NT2/D1 (cell line): ENCODE measurements around the gene RASD1.

Source experiments
- DNase-seq: peaks from one replicate; pipeline ENCODE4 v3.0.0-alpha.2; 2011; ENCODE audit warnings: low read depth, low spot score
- H3K27me3 ChIP-seq: 2 replicates; pipeline ENCODE4 v1.6.0; 2011; ENCODE audit warnings: mild to moderate bottlenecking; ENCODE audit not compliant: insufficient read length, insufficient read depth
- H3K36me3 ChIP-seq: 2 replicates; pipeline ENCODE4 v1.6.1; 2011; ENCODE audit warnings: mild to moderate bottlenecking, low read length, mixed read lengths; ENCODE audit not compliant: insufficient read depth, insufficient read length
- H3K4me1 ChIP-seq: 2 replicates; pipeline ENCODE4 v1.5.1; 2011; ENCODE audit not compliant: insufficient read depth, insufficient read length
- H3K4me3 ChIP-seq: 2 replicates; pipeline ENCODE4 v1.5.1; 2011; ENCODE audit warnings: low read depth; ENCODE audit not compliant: insufficient read length
- H3K9ac ChIP-seq: 2 replicates; pipeline ENCODE4 v1.6.0; 2011; ENCODE audit warnings: low read depth; ENCODE audit not compliant: insufficient read length
- H3K9me3 ChIP-seq: 2 replicates; pipeline ENCODE4 v1.5.1; 2011; ENCODE audit warnings: mild to moderate bottlenecking, low read length; ENCODE audit not compliant: insufficient read depth
- SUZ12 ChIP-seq: IDR thresholded peaks from 2 replicates; pipeline ENCODE4 v1.6.1; 2011; ENCODE audit not compliant: insufficient read length, insufficient read depth; ENCODE audit errors: extremely low read depth
- YY1 ChIP-seq: IDR thresholded peaks from 2 replicates; pipeline ENCODE4 v1.6.1; 2011; ENCODE audit not compliant: insufficient read length, insufficient read depth
- ZNF274 ChIP-seq: IDR thresholded peaks from 2 replicates; pipeline ENCODE4 v1.6.1; 2011; ENCODE audit warnings: mild to moderate bottlenecking, low read depth, low read length

The RASD1 gene

GRCh38 chr17:17479209-17479608 is 17.0 kb downstream of the RASD1 start:
- H3K4me1 ChIP-seq, result peaks cover 3% of the 10 kb centered on the region
- H3K27me3 ChIP-seq, result no peaks in the 10 kb centered on the region
- H3K9me3 ChIP-seq, result no peaks in the 10 kb centered on the region
- H3K4me3 ChIP-seq, result no peak overlapping the region
- H3K9ac ChIP-seq, result no peak overlapping the region
- no peak for DNase-seq
- peaks cover 37% of the 10 kb centered on the region for H3K36me3 ChIP-seq
- TF ChIP-seq SUZ12, result no peak

- peak within 1 kb of the TSS; percentile 98 for H3K9ac ChIP-seq
- TF ChIP-seq SUZ12, result no peak
- TF ChIP-seq ZNF274, result no peak
- no peak for TF ChIP-seq YY1
- DNase-seq, result peak; percentile 71
- no peaks in the 10 kb centered on the region for H3K9me3 ChIP-seq
- peak within 1 kb of the TSS; percentile 89 for H3K4me3 ChIP-seq
- H3K4me1 ChIP-seq, result peaks cover 3% of the 10 kb centered on the region
- no peaks in the 10 kb centered on the region for H3K27me3 ChIP-seq
- peaks cover 29% of the 10 kb centered on the region for H3K36me3 ChIP-seq
Observed at GRCh38 chr17:17476865-17477467, 19.2 kb downstream of the RASD1 start, which contains the start of gene MED9. MED9 (plus strand) TSS chr17:17477000; CDS start chr17:17477042, 42 bp downstream.

GRCh38 chr17:17474341-17474740 is 21.9 kb downstream of the RASD1 start:
- H3K4me1 ChIP-seq, result no peaks in the 10 kb centered on the region
- DNase-seq, result no peak
- H3K4me3 ChIP-seq, result no peak overlapping the region
- peaks cover 11% of the 10 kb centered on the region for H3K36me3 ChIP-seq
- H3K9me3 ChIP-seq, result no peaks in the 10 kb centered on the region
- TF ChIP-seq ZNF274 (no peak), SUZ12 (no peak), YY1 (no peak)
- H3K9ac ChIP-seq, result no peak overlapping the region
- no peaks in the 10 kb centered on the region for H3K27me3 ChIP-seq

GRCh38 chr17:17472333-17472920 is 23.8 kb downstream of the RASD1 start:
- no peak overlapping the region for H3K4me3 ChIP-seq
- no peak for TF ChIP-seq SUZ12
- TF ChIP-seq ZNF274, result no peak
- TF ChIP-seq YY1, result no peak

GRCh38 chr17:17469996-17470395 is 26.2 kb downstream of the RASD1 start:
- H3K4me3 ChIP-seq, result no peak overlapping the region
- H3K4me1 ChIP-seq, result no peaks in the 10 kb centered on the region
- H3K27me3 ChIP-seq, result no peaks in the 10 kb centered on the region
- no peak for TF ChIP-seq SUZ12
- no peak for DNase-seq
- H3K36me3 ChIP-seq, result no peaks in the 10 kb centered on the region
- H3K9me3 ChIP-seq, result no peaks in the 10 kb centered on the region
- H3K9ac ChIP-seq, result no peak overlapping the region

More at GRCh38 chr17:17472333-17472920, 23.8 kb downstream of the RASD1 start:
- no peak overlapping the region for H3K9ac ChIP-seq
- no peaks in the 10 kb centered on the region for H3K4me1 ChIP-seq
- no peaks in the 10 kb centered on the region for H3K36me3 ChIP-seq
- no peaks in the 10 kb centered on the region for H3K9me3 ChIP-seq
- DNase-seq, result no peak
- H3K27me3 ChIP-seq, result no peaks in the 10 kb centered on the region

GRCh38 chr17:17469358-17469757 is 26.8 kb downstream of the RASD1 start:
- Histone ChIP-seq H3K9ac (no peak overlapping the region), H3K4me1 (no peaks in the 10 kb centered on the region), H3K4me3 (no peak overlapping the region), H3K9me3 (no peaks in the 10 kb centered on the region), H3K36me3 (no peaks in the 10 kb centered on the region), H3K27me3 (no peaks in the 10 kb centered on the region)
- TF ChIP-seq ZNF274 (no peak), YY1 (no peak), SUZ12 (no peak)
- no peak for DNase-seq

- H3K9ac ChIP-seq, result no peak overlapping the region
- no peaks in the 10 kb centered on the region for H3K9me3 ChIP-seq
- H3K27me3 ChIP-seq, result no peaks in the 10 kb centered on the region
- H3K4me1 ChIP-seq, result no peaks in the 10 kb centered on the region
- no peak for TF ChIP-seq YY1
- no peak for TF ChIP-seq SUZ12
- TF ChIP-seq ZNF274, result no peak
- DNase-seq, result no peak
- no peak overlapping the region for H3K4me3 ChIP-seq
- no peaks in the 10 kb centered on the region for H3K36me3 ChIP-seq
Observed at GRCh38 chr17:17468217-17469010, 27.8 kb downstream of the RASD1 start.
